ENCODE data around the gene TDRD9. TPM values are rescaled to one million over a fixed set of nuclear protein-coding genes. Genes with fewer than 3 reads are reported as not detected.
A peak's percentile ranks its signal among the peaks of the same experiment; 100 is the strongest.

Gene TDRD9
- total and polyA plus RNA-seq, 8 donors: 0.63 to 9.1 (median 2.2) TPM

GRCh38 chr14:103927566-103927965, 690 bp upstream of the TDRD9 start:
- H3K9me3 ChIP-seq: no peaks in the 10 kb centered on the region
- no peak for DNase-seq
- H3K27ac ChIP-seq: no peak overlapping the region
- no peak for ATAC-seq
- peaks cover 0 to 4% of the 10 kb centered on the region in 2 donors for H3K27me3 ChIP-seq
- H3K4me3 ChIP-seq: no peak overlapping the region
- intact Hi-C loops (cut with DNase I): no loop called here
- peaks cover 0 to 18% of the 10 kb centered on the region in 2 donors for H3K4me1 ChIP-seq
- no peak for TF ChIP-seq CTCF (IDR thresholded peaks at IDR 0.05)
- H3K36me3 ChIP-seq: no peaks in the 10 kb centered on the region

- H3K9me3 ChIP-seq: no peaks in the 10 kb centered on the region
- H3K4me3 ChIP-seq: no peak overlapping the region
- H3K4me1 ChIP-seq: peaks cover 0 to 28% of the 10 kb centered on the region in 2 donors
- ATAC-seq (no peak), DNase-seq (no peak)
- TF ChIP-seq CTCF (IDR thresholded peaks at IDR 0.05): no peak
- H3K36me3 ChIP-seq: no peaks in the 10 kb centered on the region
- intact Hi-C loops (cut with DNase I): no loop called here
- peaks cover 0 to 4% of the 10 kb centered on the region in 2 donors for H3K27me3 ChIP-seq
- peak overlapping the region in 1 of 2 donors; percentile 84 for H3K27ac ChIP-seq
These were observed 1.9 kb downstream of the TDRD9 start for GRCh38 chr14:103930051-103930604.

- H3K27me3 ChIP-seq: peaks cover 0 to 4% of the 10 kb centered on the region in 2 donors
- DNase-seq: no peak
- TF ChIP-seq CTCF (IDR thresholded peaks at IDR 0.05): no peak
- H3K9me3 ChIP-seq: no peaks in the 10 kb centered on the region
- H3K4me1 ChIP-seq: peaks cover 0 to 28% of the 10 kb centered on the region in 2 donors
- H3K4me3 ChIP-seq: no peak overlapping the region
- H3K36me3 ChIP-seq: no peaks in the 10 kb centered on the region
- H3K27ac ChIP-seq: peak overlapping the region in 1 of 2 donors; percentile 84
- intact Hi-C loops (cut with DNase I): no loop called here
- no peak for ATAC-seq
These were observed 3.2 kb downstream of the TDRD9 start for GRCh38 chr14:103931422-103931821.

- ATAC-seq (no peak), DNase-seq (no peak)
- no peaks in the 10 kb centered on the region for H3K9me3 ChIP-seq
- intact Hi-C loops (cut with DNase I): no loop called here
- TF ChIP-seq CTCF (IDR thresholded peaks at IDR 0.05): no peak
- peak overlapping the region in 1 of 2 donors; percentile 10 for H3K4me3 ChIP-seq
- peak overlapping the region in 1 of 2 donors; percentile 84 for H3K27ac ChIP-seq
- H3K4me1 ChIP-seq: peaks cover 0 to 28% of the 10 kb centered on the region in 2 donors
- H3K36me3 ChIP-seq: no peaks in the 10 kb centered on the region
- peaks cover 0 to 1% of the 10 kb centered on the region in 2 donors for H3K27me3 ChIP-seq
These were observed 4.7 kb downstream of the TDRD9 start for GRCh38 chr14:103932791-103933490.

GRCh38 chr14:103935102-103935501, 6.8 kb downstream of the TDRD9 start:
- no peaks in the 10 kb centered on the region for H3K36me3 ChIP-seq
- no peak for ATAC-seq
- no peaks in the 10 kb centered on the region for H3K27me3 ChIP-seq
- H3K9me3 ChIP-seq: no peaks in the 10 kb centered on the region
- no peak overlapping the region for H3K4me3 ChIP-seq
- no peak for DNase-seq
- intact Hi-C loops (cut with DNase I): no loop called here
- no peak overlapping the region for H3K27ac ChIP-seq
- peaks cover 0 to 27% of the 10 kb centered on the region in 2 donors for H3K4me1 ChIP-seq
- TF ChIP-seq CTCF (IDR thresholded peaks at IDR 0.05): no peak
